ENCODE data around the gene SULT1C3.

The SULT1C3 gene

GRCh38 chr2:108268001-108268400 lies 28.2 kb downstream of the SULT1C3 start:
- TF ChIP-seq GATA3 (IDR thresholded peaks at IDR 0.05; ENCODE audit: low read depth, low read length) (no peak), GATA2 (IDR thresholded peaks at IDR 0.05; ENCODE audit: low read depth, low read length) (no peak)

- TF ChIP-seq GATA2 (IDR thresholded peaks at IDR 0.05; ENCODE audit: low read depth, low read length): no peak
Observed at GRCh38 chr2:108270346-108270745, 30.6 kb downstream of the SULT1C3 start.

GRCh38 chr2:108270768-108271506 lies 31.2 kb downstream of the SULT1C3 start:
- TF ChIP-seq GATA2 (IDR thresholded peaks at IDR 0.05; ENCODE audit: low read depth, low read length) (no peak), GATA3 (IDR thresholded peaks at IDR 0.05; ENCODE audit: low read depth, low read length) (no peak)

- TF ChIP-seq GATA2 (IDR thresholded peaks at IDR 0.05; ENCODE audit: low read depth, low read length) (no peak), GATA3 (IDR thresholded peaks at IDR 0.05; ENCODE audit: low read depth, low read length) (no peak)
Observed at GRCh38 chr2:108271691-108272253, 32.0 kb downstream of the SULT1C3 start.

- TF ChIP-seq GATA3 (IDR thresholded peaks at IDR 0.05; ENCODE audit: low read depth, low read length) (no peak), GATA2 (IDR thresholded peaks at IDR 0.05; ENCODE audit: low read depth, low read length) (no peak)
Observed at GRCh38 chr2:108278631-108279030, 38.9 kb downstream of the SULT1C3 start.

- TF ChIP-seq GATA3 (IDR thresholded peaks at IDR 0.05; ENCODE audit: low read depth, low read length): no peak
- no peak for TF ChIP-seq GATA2 (IDR thresholded peaks at IDR 0.05; ENCODE audit: low read depth, low read length)
Observed at GRCh38 chr2:108279468-108279867, 39.7 kb downstream of the SULT1C3 start.

- TF ChIP-seq GATA3 (IDR thresholded peaks at IDR 0.05; ENCODE audit: low read depth, low read length) (no peak), GATA2 (IDR thresholded peaks at IDR 0.05; ENCODE audit: low read depth, low read length) (no peak)
Observed at GRCh38 chr2:108280466-108280865, 40.7 kb downstream of the SULT1C3 start.

GRCh38 chr2:108285616-108286015 lies 45.8 kb downstream of the SULT1C3 start:
- TF ChIP-seq GATA3 (IDR thresholded peaks at IDR 0.05; ENCODE audit: low read depth, low read length): no peak

GRCh38 chr2:108287169-108287568 lies 47.4 kb downstream of the SULT1C3 start:
- TF ChIP-seq GATA2 (IDR thresholded peaks at IDR 0.05; ENCODE audit: low read depth, low read length) (no peak), GATA3 (IDR thresholded peaks at IDR 0.05; ENCODE audit: low read depth, low read length) (no peak)

GRCh38 chr2:108288534-108289106 lies 48.9 kb downstream of the SULT1C3 start, which contains the start of gene SULT1C2:
SULT1C2 (plus strand) TSS chr2:108288895; CDS start chr2:108293668, 4,773 bp downstream.
- TF ChIP-seq GATA2 (IDR thresholded peaks at IDR 0.05; ENCODE audit: low read depth, low read length): no peak
- TF ChIP-seq GATA3 (IDR thresholded peaks at IDR 0.05; ENCODE audit: low read depth, low read length): no peak

- TF ChIP-seq GATA3 (IDR thresholded peaks at IDR 0.05; ENCODE audit: low read depth, low read length) (no peak), GATA2 (IDR thresholded peaks at IDR 0.05; ENCODE audit: low read depth, low read length) (no peak)
Observed at GRCh38 chr2:108293850-108294249, 54.1 kb downstream of the SULT1C3 start.

GRCh38 chr2:108297436-108298141 lies 57.8 kb downstream of the SULT1C3 start:
- TF ChIP-seq GATA2 (IDR thresholded peaks at IDR 0.05; ENCODE audit: low read depth, low read length): no peak

- TF ChIP-seq GATA3 (IDR thresholded peaks at IDR 0.05; ENCODE audit: low read depth, low read length) (no peak), GATA2 (IDR thresholded peaks at IDR 0.05; ENCODE audit: low read depth, low read length) (no peak)
Observed at GRCh38 chr2:108301558-108301957, 61.8 kb downstream of the SULT1C3 start.

- TF ChIP-seq GATA3 (IDR thresholded peaks at IDR 0.05; ENCODE audit: low read depth, low read length) (no peak), GATA2 (IDR thresholded peaks at IDR 0.05; ENCODE audit: low read depth, low read length) (no peak)
Observed at GRCh38 chr2:108304975-108305374, 65.2 kb downstream of the SULT1C3 start.

- TF ChIP-seq GATA3 (IDR thresholded peaks at IDR 0.05; ENCODE audit: low read depth, low read length) (no peak), GATA2 (IDR thresholded peaks at IDR 0.05; ENCODE audit: low read depth, low read length) (no peak)
Observed at GRCh38 chr2:108305901-108306300, 66.1 kb downstream of the SULT1C3 start.

Data from SH-SY5Y (cell line).